Loucy (cell line): ENCODE measurements around the gene KLHL3.

Source experiments
- EZH2phosphoT487 ChIP-seq: fragments of 200-600 bp; IDR thresholded peaks from 2 replicates; pipeline ENCODE4 v1.6.1; 2018; ENCODE audit warnings: antibody characterized with exemption, mild to moderate bottlenecking, moderate library complexity, borderline replicate concordance
- TF ChIP-seq, protein P1 (sequence below): fragments of 200-600 bp; sonication (generic); conservative IDR thresholded peaks from 2 replicates; pipeline ENCODE4 v1.5.1; 2014; ENCODE audit warnings: mild to moderate bottlenecking, antibody characterized with exemption, low read length

DNA sequence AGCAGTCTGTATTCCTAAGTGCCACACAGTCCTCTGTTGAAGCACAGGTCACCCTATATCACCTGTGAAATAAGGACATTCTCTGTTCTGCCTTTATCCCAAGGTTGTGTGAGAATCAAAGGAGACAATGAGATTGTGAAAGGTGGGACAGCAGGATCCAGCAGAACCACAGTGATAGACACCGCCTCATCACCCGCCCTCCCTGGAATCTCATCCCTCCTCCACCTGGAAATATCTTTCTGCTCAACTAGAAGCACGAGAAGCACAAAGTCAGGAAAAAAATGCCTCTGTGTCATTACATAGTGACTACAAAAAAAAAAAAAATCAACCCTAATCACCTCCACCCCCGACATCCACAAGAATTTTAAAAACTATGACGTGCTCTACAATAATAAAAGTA, 32.3 kb downstream of the KLHL3 start:
- TF ChIP-seq, protein P1, sequence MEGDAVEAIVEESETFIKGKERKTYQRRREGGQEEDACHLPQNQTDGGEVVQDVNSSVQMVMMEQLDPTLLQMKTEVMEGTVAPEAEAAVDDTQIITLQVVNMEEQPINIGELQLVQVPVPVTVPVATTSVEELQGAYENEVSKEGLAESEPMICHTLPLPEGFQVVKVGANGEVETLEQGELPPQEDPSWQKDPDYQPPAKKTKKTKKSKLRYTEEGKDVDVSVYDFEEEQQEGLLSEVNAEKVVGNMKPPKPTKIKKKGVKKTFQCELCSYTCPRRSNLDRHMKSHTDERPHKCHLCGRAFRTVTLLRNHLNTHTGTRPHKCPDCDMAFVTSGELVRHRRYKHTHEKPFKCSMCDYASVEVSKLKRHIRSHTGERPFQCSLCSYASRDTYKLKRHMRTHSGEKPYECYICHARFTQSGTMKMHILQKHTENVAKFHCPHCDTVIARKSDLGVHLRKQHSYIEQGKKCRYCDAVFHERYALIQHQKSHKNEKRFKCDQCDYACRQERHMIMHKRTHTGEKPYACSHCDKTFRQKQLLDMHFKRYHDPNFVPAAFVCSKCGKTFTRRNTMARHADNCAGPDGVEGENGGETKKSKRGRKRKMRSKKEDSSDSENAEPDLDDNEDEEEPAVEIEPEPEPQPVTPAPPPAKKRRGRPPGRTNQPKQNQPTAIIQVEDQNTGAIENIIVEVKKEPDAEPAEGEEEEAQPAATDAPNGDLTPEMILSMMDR, result no peak
- TF ChIP-seq EZH2phosphoT487, result no peak
